NB4 (cell line): Measurements from ENCODE around the gene SLC10A3.

Source experiments
- DNase-seq: peaks from one replicate; pipeline ENCODE4 v3.0.0; 2010; ENCODE audit warnings: low read depth
- H3K4me3 ChIP-seq: one replicate; pipeline ENCODE4 v1.5.1; 2011; ENCODE audit warnings: mild to moderate bottlenecking, low read depth, low read length, moderate library complexity
- MYC ChIP-seq: IDR thresholded peaks from 2 replicates; pipeline ENCODE4 v1.6.1; 2011; ENCODE audit warnings: low read depth, low read length
- POLR2A ChIP-seq: IDR thresholded peaks from 2 replicates; pipeline ENCODE4 v1.6.1; 2011; ENCODE audit warnings: mild to moderate bottlenecking; ENCODE audit not compliant: insufficient read length; ENCODE audit errors: extremely low read depth
- TF ChIP-seq, protein P1 (sequence below): IDR thresholded peaks from one replicate; pipeline ENCODE4 v1.5.1; 2012; ENCODE audit warnings: low read depth, low read length
- TF ChIP-seq, protein P2 (sequence below): IDR thresholded peaks from 2 replicates; pipeline ENCODE4 v1.6.1; 2011; ENCODE audit warnings: low read depth, low read length

Gene SLC10A3

GRCh38 chrX:154483325-154483724 lies 7.1 kb downstream of the SLC10A3 start:
- DNase-seq: no peak
- TF ChIP-seq, protein P1, sequence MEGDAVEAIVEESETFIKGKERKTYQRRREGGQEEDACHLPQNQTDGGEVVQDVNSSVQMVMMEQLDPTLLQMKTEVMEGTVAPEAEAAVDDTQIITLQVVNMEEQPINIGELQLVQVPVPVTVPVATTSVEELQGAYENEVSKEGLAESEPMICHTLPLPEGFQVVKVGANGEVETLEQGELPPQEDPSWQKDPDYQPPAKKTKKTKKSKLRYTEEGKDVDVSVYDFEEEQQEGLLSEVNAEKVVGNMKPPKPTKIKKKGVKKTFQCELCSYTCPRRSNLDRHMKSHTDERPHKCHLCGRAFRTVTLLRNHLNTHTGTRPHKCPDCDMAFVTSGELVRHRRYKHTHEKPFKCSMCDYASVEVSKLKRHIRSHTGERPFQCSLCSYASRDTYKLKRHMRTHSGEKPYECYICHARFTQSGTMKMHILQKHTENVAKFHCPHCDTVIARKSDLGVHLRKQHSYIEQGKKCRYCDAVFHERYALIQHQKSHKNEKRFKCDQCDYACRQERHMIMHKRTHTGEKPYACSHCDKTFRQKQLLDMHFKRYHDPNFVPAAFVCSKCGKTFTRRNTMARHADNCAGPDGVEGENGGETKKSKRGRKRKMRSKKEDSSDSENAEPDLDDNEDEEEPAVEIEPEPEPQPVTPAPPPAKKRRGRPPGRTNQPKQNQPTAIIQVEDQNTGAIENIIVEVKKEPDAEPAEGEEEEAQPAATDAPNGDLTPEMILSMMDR: no peak
- TF ChIP-seq POLR2A (no peak), MYC (no peak)
- TF ChIP-seq, protein P2, sequence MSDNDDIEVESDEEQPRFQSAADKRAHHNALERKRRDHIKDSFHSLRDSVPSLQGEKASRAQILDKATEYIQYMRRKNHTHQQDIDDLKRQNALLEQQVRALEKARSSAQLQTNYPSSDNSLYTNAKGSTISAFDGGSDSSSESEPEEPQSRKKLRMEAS: no peak
- no peak overlapping the region for H3K4me3 ChIP-seq

DNA sequence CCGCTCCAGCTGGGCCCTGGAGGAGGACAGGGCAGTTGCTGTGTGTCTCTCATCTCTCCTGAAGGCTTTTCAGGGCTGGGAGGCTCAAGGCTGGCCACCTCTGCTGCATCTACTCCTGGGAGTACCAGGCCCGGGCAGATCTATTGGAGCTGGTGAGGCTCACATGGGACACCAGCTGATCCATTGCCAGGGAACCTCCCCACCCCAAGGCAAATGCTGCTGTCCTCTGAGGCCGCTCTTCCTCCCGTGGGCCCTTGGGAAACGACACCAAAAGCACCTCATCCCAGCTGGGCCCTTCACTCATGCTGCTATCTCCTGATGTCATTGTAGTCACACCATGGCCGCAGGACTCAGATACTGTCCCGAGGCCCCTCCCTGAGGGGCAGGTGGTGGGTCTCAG lies 7.6 kb downstream of the SLC10A3 start:
- no peak for TF ChIP-seq MYC
- no peak for DNase-seq
- H3K4me3 ChIP-seq: no peak overlapping the region

- H3K4me3 ChIP-seq: no peak overlapping the region
- DNase-seq: no peak
- TF ChIP-seq, protein P2: no peak
- TF ChIP-seq, protein P1: no peak
- no peak for TF ChIP-seq POLR2A
- TF ChIP-seq MYC: no peak
Observed at GRCh38 chrX:154481911-154482601, 8.4 kb downstream of the SLC10A3 start.

DNA sequence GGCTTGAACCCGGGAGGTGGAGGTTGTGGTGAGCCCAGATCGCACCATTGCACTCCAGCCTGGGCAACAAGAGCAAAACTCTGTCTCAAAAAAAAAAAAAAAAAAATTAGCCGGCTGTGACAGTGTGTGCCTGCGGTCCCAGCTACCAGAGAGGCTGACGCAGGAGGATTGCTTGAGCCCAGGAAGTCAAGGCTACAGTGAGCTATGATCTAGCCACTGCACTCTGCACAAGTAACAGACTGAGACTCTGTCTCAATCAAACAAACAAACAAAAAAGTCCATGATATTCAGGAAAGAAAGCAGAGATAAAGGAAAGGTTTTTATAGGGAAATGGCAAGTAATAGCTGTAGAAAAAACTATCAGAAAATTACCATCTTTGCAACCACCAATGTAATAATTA lies 9.2 kb downstream of the SLC10A3 start:
- H3K4me3 ChIP-seq: no peak overlapping the region
- TF ChIP-seq, protein P1: no peak
- no peak for TF ChIP-seq MYC
- TF ChIP-seq, protein P2: no peak
- TF ChIP-seq POLR2A: no peak
- no peak for DNase-seq

DNA sequence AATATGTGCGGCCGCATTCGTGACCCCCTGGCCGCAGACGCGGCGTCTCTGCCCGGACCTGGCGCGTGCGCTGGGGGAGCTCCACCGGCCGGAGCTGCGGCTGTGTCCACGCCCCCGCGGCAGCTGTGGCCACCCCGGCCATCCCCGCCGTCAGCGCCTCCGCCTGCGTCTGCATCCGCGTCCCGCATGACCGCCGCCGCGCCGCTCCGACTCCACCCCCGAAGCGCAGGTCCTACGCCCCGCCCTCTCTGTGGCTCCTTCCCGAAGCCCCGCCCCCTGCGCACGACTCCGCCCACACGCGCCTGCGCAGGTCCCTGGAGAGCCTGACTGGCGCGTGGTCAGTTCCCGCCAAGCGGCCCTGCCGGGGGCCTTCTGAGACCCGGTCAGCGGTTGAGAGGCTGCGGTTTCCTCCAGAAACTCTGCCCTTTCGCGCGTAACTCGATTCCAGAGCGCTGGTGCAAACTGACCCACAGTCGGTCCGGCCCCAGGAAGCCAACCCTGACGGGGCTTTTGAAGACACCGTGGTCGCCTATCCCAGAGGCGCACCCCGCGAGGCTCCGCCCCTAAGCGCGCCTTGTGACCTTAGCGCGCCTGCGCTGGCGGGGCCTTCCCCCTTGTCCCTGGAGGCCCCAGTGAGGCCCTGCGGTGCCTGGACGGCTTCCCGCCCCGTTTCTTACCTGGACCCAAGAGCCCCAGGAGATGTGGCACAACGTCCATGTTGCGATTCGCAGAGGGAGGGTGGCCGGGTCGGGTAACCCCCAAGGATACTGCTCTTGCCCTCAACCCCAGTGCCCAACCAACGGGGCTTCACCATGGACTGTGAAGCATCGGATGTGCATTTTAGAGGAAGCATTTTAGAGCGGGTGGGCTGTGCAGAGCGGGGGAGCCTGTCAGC lies 11.5 kb downstream of the SLC10A3 start, which contains the start of gene LAGE3:
Gene LAGE3 (minus strand): TSS at position 554 of the 895 bp plus-strand sequence. CDS start 366 bp downstream, at position 188.
- peak; percentile 91 for DNase-seq
- TF ChIP-seq, protein P2: peak; percentile 79
- TF ChIP-seq MYC: peak; percentile 84
- peak; percentile 71 for TF ChIP-seq POLR2A
- TF ChIP-seq, protein P1: no peak
- peak within 1 kb of the TSS; percentile 74 for H3K4me3 ChIP-seq

- TF ChIP-seq, protein P1: no peak
- TF ChIP-seq, protein P2: no peak
- no peak for TF ChIP-seq MYC
- no peak for TF ChIP-seq POLR2A
- peak overlapping the region; percentile 74 for H3K4me3 ChIP-seq
- DNase-seq: no peak
Observed at GRCh38 chrX:154477891-154478477, 12.4 kb downstream of the SLC10A3 start.
